Keratinocyte (primary cell): Measurements from ENCODE around the gene C16orf95. TPM values are rescaled to one million over a fixed set of nuclear protein-coding genes. Genes with fewer than 3 reads are reported as not detected.

Source experiments
- DNase-seq: peaks from one replicate; pipeline ENCODE4 v3.0.0-alpha.2; 2011; ENCODE audit warnings: low read depth, missing footprints, low spot score
- FAIRE-seq: peaks from 2 replicates; lab custom pipeline; 2011; peaks lifted over from hg19 to GRCh38; lab: Jason Lieb, UNC
- H2AFZ ChIP-seq: 2 replicates; pipeline ENCODE4 v1.6.0; 2012; ENCODE audit warnings: low read length, control low read depth, inconsistent platforms; ENCODE audit not compliant: control insufficient read depth
- H3K27ac ChIP-seq: 2 replicates; pipeline ENCODE4 v1.5.1; 2011; ENCODE audit warnings: low read length; ENCODE audit not compliant: control insufficient read depth, insufficient read depth
- H3K27me3 ChIP-seq: 3 replicates; pipeline ENCODE4 v1.6.0; 2011; ENCODE audit warnings: low read length; ENCODE audit not compliant: control insufficient read depth, insufficient read depth; ENCODE audit errors: extremely low read depth
- H3K36me3 ChIP-seq, 2 experiments: 2 replicates in 1 of 2; 3 replicates in 1 of 2; pipeline ENCODE4 v1.5.1; 2011; ENCODE audit warnings: low read length in 2 of 2, mild to moderate bottlenecking in 1 of 2; ENCODE audit not compliant: control insufficient read depth in 2 of 2, insufficient read depth in 2 of 2; ENCODE audit errors: extremely low read depth in 1 of 2
- H3K4me1 ChIP-seq: 3 replicates; pipeline ENCODE4 v1.5.1; 2011; ENCODE audit warnings: low read length; ENCODE audit not compliant: control insufficient read depth, insufficient read depth; ENCODE audit errors: extremely low read depth
- H3K4me2 ChIP-seq: 3 replicates; pipeline ENCODE4 v1.6.0; 2011; ENCODE audit warnings: low read depth, low read length; ENCODE audit not compliant: control insufficient read depth, insufficient read depth; ENCODE audit errors: extremely low read depth
- H3K4me3 ChIP-seq, 3 experiments: fragments of 200-600 bp in 1 of 3; sonication (generic) in 1 of 3; 2 replicates in 2 of 3; 3 replicates in 1 of 3; pipeline ENCODE4 v1.5.1; 2011 to 2016; ENCODE audit warnings: low read length in 3 of 3, mild to moderate bottlenecking in 3 of 3, control low read depth in 2 of 3, inconsistent platforms in 1 of 3, low read depth in 1 of 3, mixed read lengths in 1 of 3, mixed run types in 1 of 3, moderate library complexity in 1 of 3; ENCODE audit not compliant: control insufficient read depth in 2 of 3, insufficient read depth in 2 of 3; ENCODE audit errors: extremely low read depth in 1 of 3
- H3K79me2 ChIP-seq: 2 replicates; pipeline ENCODE4 v1.6.0; 2012; ENCODE audit warnings: low read length; ENCODE audit not compliant: control insufficient read depth, insufficient read depth
- H3K9ac ChIP-seq: 3 replicates; pipeline ENCODE4 v1.6.0; 2011; ENCODE audit warnings: low read length; ENCODE audit not compliant: control insufficient read depth, insufficient read depth; ENCODE audit errors: extremely low read depth
- H3K9me1 ChIP-seq: 3 replicates; pipeline ENCODE4 v1.6.0; 2011; ENCODE audit warnings: low read length; ENCODE audit not compliant: control insufficient read depth, insufficient read depth; ENCODE audit errors: extremely low read depth
- H3K9me3 ChIP-seq: 2 replicates; pipeline ENCODE4 v1.5.1; 2012; ENCODE audit warnings: low read depth, low read length; ENCODE audit not compliant: control insufficient read depth
- H4K20me1 ChIP-seq: 3 replicates; pipeline ENCODE4 v1.6.0; 2011; ENCODE audit warnings: low read length; ENCODE audit not compliant: control insufficient read depth, insufficient read depth; ENCODE audit errors: extremely low read depth
- CTCF ChIP-seq, 3 experiments: IDR thresholded peaks in 1 of 3; conservative IDR thresholded peaks in 1 of 3; optimal IDR thresholded peaks in 1 of 3; 2 replicates in 2 of 3; 3 replicates in 1 of 3; pipeline versions ENCODE3 to v1.5.1; 2011; ENCODE audit warnings: low read length in 3 of 3, mild to moderate bottlenecking in 3 of 3, moderate library complexity in 2 of 3, control low read depth in 1 of 3, inconsistent platforms in 1 of 3; ENCODE audit not compliant: insufficient read depth in 2 of 3; ENCODE audit errors: extremely low read depth in 1 of 3
- EZH2 ChIP-seq: IDR thresholded peaks from one replicate; pipeline ENCODE4 v1.6.1; 2012; ENCODE audit warnings: inconsistent platforms, mild to moderate bottlenecking, low read length, moderate library complexity
- dilution Hi-C: fragments of 300-500 bp; cut with MboI; formaldehyde crosslinking; loops from one replicate; pipeline ENCODE4 v1.7.0; 2020; ENCODE audit warnings: low sequenced_read_pairs; ENCODE audit not compliant: extremely low pct_ligation_motif_present
- polyA plus RNA-seq, 5 experiments: library from polyadenylated mRNA; depleted of rRNA in 3 of 5; stranded (reverse) in 3 of 5; stranded (forward) in 1 of 5; unstranded in 1 of 5; fragments of >200 nt; gene quantifications; 1 replicate in 1 of 5; 2 replicates in 3 of 5; 3 replicates in 1 of 5; pipeline versions ENCODE4 v1.2.1 to v1.2.3, GENCODE V29; 2011 to 2012; ENCODE audit warnings: missing spikeins in 2 of 5, low read depth in 1 of 5, low replicate concordance in 1 of 5

C16orf95 gene
- polyA plus RNA-seq, 1 donor (not counting 4 experiments of a cell fraction or from before 2014, with no cell fraction given) = 1.5 TPM

GRCh38 chr16:87366288-87366687, 49.1 kb upstream of the C16orf95 start:
- dilution Hi-C loops = no loop called here
- Histone ChIP-seq H3K9ac (no peak overlapping the region), H2AFZ (no peak overlapping the region), H3K79me2 (peaks cover 75% of the 10 kb centered on the region), H3K4me1 (no peaks in the 10 kb centered on the region), H3K9me3 (no peaks in the 10 kb centered on the region), H3K4me3 (no peak overlapping the region), H3K27me3 (no peaks in the 10 kb centered on the region), H3K9me1 (peaks cover 2% of the 10 kb centered on the region), H3K36me3 (peaks cover 22 to 29% of the 10 kb centered on the region in 2 experiments), H4K20me1 (peaks cover 23% of the 10 kb centered on the region), H3K4me2 (no peak overlapping the region), H3K27ac (no peak overlapping the region)
- DNase-seq (no peak), FAIRE-seq (no peak)
- TF ChIP-seq EZH2 = no peak
- no peak for TF ChIP-seq CTCF (optimal IDR thresholded peaks at IDR 0.05 in 1 of 3, IDR thresholded peaks at IDR 0.05 in 1 of 3, conservative IDR thresholded peaks at IDR 0.05 in 1 of 3; ENCODE audit: extremely low read depth in 1 of 3, insufficient read depth in 2 of 3, low read length in 3 of 3)

GRCh38 chr16:87365021-87365713, 48.0 kb upstream of the C16orf95 start:
- Histone ChIP-seq H3K9me1 (peaks cover 2% of the 10 kb centered on the region), H3K4me3 (no peak overlapping the region), H3K36me3 (peaks cover 29 to 31% of the 10 kb centered on the region in 2 experiments), H3K27me3 (no peaks in the 10 kb centered on the region), H3K4me1 (no peaks in the 10 kb centered on the region), H3K27ac (no peak overlapping the region), H3K79me2 (peaks cover 68% of the 10 kb centered on the region), H3K4me2 (no peak overlapping the region), H2AFZ (no peak overlapping the region), H4K20me1 (peaks cover 20% of the 10 kb centered on the region), H3K9me3 (no peaks in the 10 kb centered on the region), H3K9ac (no peak overlapping the region)
- dilution Hi-C loops = no loop called here
- FAIRE-seq (no peak), DNase-seq (no peak)
- no peak for TF ChIP-seq CTCF (optimal IDR thresholded peaks at IDR 0.05 in 1 of 3, IDR thresholded peaks at IDR 0.05 in 1 of 3, conservative IDR thresholded peaks at IDR 0.05 in 1 of 3; ENCODE audit: extremely low read depth in 1 of 3, insufficient read depth in 2 of 3, low read length in 3 of 3)
- TF ChIP-seq EZH2 = no peak
